HCT116 (cell line): ENCODE data around the gene DPYSL5. TPM values are rescaled to one million over a fixed set of nuclear protein-coding genes. Genes with fewer than 3 reads are reported as not detected.

Experiments used
- ATAC-seq: fragments of 200-7000 bp; cut with Tn5 transposase; 2 replicates; pipeline ENCODE4 v1.9.1; 2020; ENCODE audit warnings: mild to moderate bottlenecking, moderate library complexity
- BruUV-seq: library from RNA; stranded (reverse); fragments of 400-500 nt; replicated peaks from 2 replicates; lab custom pipeline; 2021; lab: Mats Ljungman, UMichigan
- CTCF ChIA-PET: fragments of 300-600 bp; sonication (Branson Sonifier 250); formaldehyde crosslinking; loops from one replicate; lab custom pipeline; 2021; ENCODE audit warnings: antibody characterized with exemption; lab: Charles Lee
- POLR2A ChIA-PET: fragments of 300-600, 350-600 bp; sonication (Branson Sonifier 250); formaldehyde crosslinking; loops from one replicate; lab custom pipeline; 2021; ENCODE audit warnings: antibody characterized with exemption; lab: Charles Lee
- RAD21 ChIA-PET, 2 experiments: fragments of 300-600 bp; sonication (Branson Sonifier 250); formaldehyde crosslinking; loops; one replicate each; lab custom pipeline; 2023; ENCODE audit warnings: low total read pairs in 2 of 2; ENCODE audit not compliant: uncharacterized antibody in 2 of 2, unreplicated experiment in 2 of 2, low non-redundant PET in 1 of 2; lab: Charles Lee
- DNase-seq: peaks from one replicate; pipeline ENCODE4 v3.0.0-alpha.2; 2010; ENCODE audit warnings: low read depth, low spot score
- H2AFZ ChIP-seq: fragments of 200-600 bp; shearing (Covaris generic), sonication (generic); 2 replicates; pipeline ENCODE4 v1.6.1; 2017; ENCODE audit warnings: low read depth, mixed run types, mixed read lengths, antibody characterized with exemption, low read length; ENCODE audit not compliant: poor library complexity, severe bottlenecking
- H3K27ac ChIP-seq: 2 replicates; pipeline ENCODE4 v1.5.1; 2012; ENCODE audit warnings: low read depth, low read length
- H3K27me3 ChIP-seq: fragments of 200-600 bp; sonication (generic); 2 replicates; pipeline ENCODE4 v1.6.1; 2016; ENCODE audit warnings: mixed run types, low read length, mixed read lengths; ENCODE audit not compliant: insufficient read depth
- H3K36me3 ChIP-seq, 2 experiments: fragments of 200-500 bp in 1 of 2; fragments of 200-600 bp in 1 of 2; sonication (Bioruptor generic) in 1 of 2; sonication (generic) in 1 of 2; 2 replicates each; pipeline versions ENCODE4 v1.5.1 to v1.6.1; 2014 to 2016; ENCODE audit warnings: low read length in 2 of 2, inconsistent platforms in 1 of 2, mixed read lengths in 1 of 2, mixed run types in 1 of 2; ENCODE audit not compliant: insufficient read depth in 2 of 2, control insufficient read depth in 1 of 2
- H3K4me1 ChIP-seq, 2 experiments: fragments of 200-600 bp in 1 of 2; sonication (generic) in 1 of 2; 2 replicates each; pipeline versions ENCODE4 v1.5.1 to v1.6.1; 2012 to 2017; ENCODE audit warnings: low read length in 2 of 2, inconsistent platforms in 1 of 2, mild to moderate bottlenecking in 1 of 2, mixed read lengths in 1 of 2, mixed run types in 1 of 2, moderate library complexity in 1 of 2; ENCODE audit not compliant: insufficient read depth in 2 of 2, control insufficient read depth in 1 of 2
- H3K4me2 ChIP-seq: fragments of 200-600 bp; sonication (generic); 2 replicates; pipeline ENCODE4 v1.6.1; 2017; ENCODE audit warnings: mixed run types, low read length, mixed read lengths
- H3K4me3 ChIP-seq, 2 experiments: fragments of 200-600 bp in 1 of 2; sonication (generic) in 1 of 2; replicated peaks in 1 of 2; 2 replicates each; pipeline ENCODE4 v1.5.1; 2011 to 2016; ENCODE audit warnings: low read length in 2 of 2, control low read depth in 1 of 2, low read depth in 1 of 2, mild to moderate bottlenecking in 1 of 2, mixed read lengths in 1 of 2, mixed run types in 1 of 2
- H3K79me2 ChIP-seq: fragments of 200-600 bp; sonication (generic); 2 replicates; pipeline ENCODE4 v1.6.1; 2017; ENCODE audit warnings: mild to moderate bottlenecking, mixed run types, low read length, moderate library complexity, mixed read lengths; ENCODE audit not compliant: insufficient read depth
- H3K9ac ChIP-seq: fragments of 200-600 bp; sonication (generic); 2 replicates; pipeline ENCODE4 v1.6.1; 2016; ENCODE audit warnings: low read length, mixed read lengths
- H3K9me2 ChIP-seq: fragments of 200-600 bp; sonication (generic), shearing (Covaris generic); 2 replicates; pipeline ENCODE4 v1.6.1; 2017; ENCODE audit warnings: mixed run types, mild to moderate bottlenecking, moderate library complexity; ENCODE audit not compliant: insufficient read depth
- H3K9me3 ChIP-seq, 2 experiments: fragments of 200-500 bp in 1 of 2; fragments of 200-600 bp in 1 of 2; sonication (Bioruptor generic) in 1 of 2; sonication (generic) in 1 of 2; 2 replicates each; pipeline ENCODE4 v1.6.1; 2014 to 2017; ENCODE audit warnings: low read length in 2 of 2, mixed read lengths in 2 of 2, inconsistent platforms in 1 of 2, low read depth in 1 of 2, mild to moderate bottlenecking in 1 of 2, mixed run types in 1 of 2, moderate library complexity in 1 of 2; ENCODE audit not compliant: control insufficient read depth in 1 of 2, insufficient read depth in 1 of 2
- H4K20me1 ChIP-seq: fragments of 200-600 bp; sonication (generic), shearing (Covaris generic); 2 replicates; pipeline ENCODE4 v1.6.1; 2017; ENCODE audit warnings: mixed run types, mild to moderate bottlenecking, moderate library complexity; ENCODE audit not compliant: insufficient read depth
- CEBPB ChIP-seq: IDR thresholded peaks from 2 replicates; pipeline ENCODE4 v1.6.1; 2012; ENCODE audit warnings: low read depth
- EGR1 ChIP-seq: IDR thresholded peaks from 2 replicates; pipeline ENCODE4 v1.6.1; 2012; ENCODE audit warnings: low read depth
- ELF1 ChIP-seq: IDR thresholded peaks from 2 replicates; pipeline ENCODE4 v1.6.1; 2012; ENCODE audit warnings: low read depth, borderline replicate concordance
- EZH2 ChIP-seq: fragments of 200-600 bp; sonication (generic); IDR thresholded peaks from 2 replicates; pipeline ENCODE4 v1.6.1; 2017; ENCODE audit warnings: antibody characterized with exemption, mixed run types
- EZH2phosphoT487 ChIP-seq: fragments of 200-600 bp; IDR thresholded peaks from 2 replicates; pipeline ENCODE4 v1.6.1; 2018; ENCODE audit warnings: antibody characterized with exemption, borderline replicate concordance
- FOSL1 ChIP-seq: IDR thresholded peaks from 2 replicates; pipeline ENCODE4 v1.6.1; 2012; ENCODE audit warnings: low read depth
- JUND ChIP-seq: IDR thresholded peaks from 2 replicates; pipeline ENCODE4 v1.6.1; 2012
- MAX ChIP-seq: IDR thresholded peaks from 2 replicates; pipeline ENCODE4 v1.6.1; 2012
- POLR2A ChIP-seq: IDR thresholded peaks from 2 replicates; pipeline ENCODE4 v1.7.0; 2011; ENCODE audit warnings: borderline replicate concordance; ENCODE audit not compliant: insufficient read depth, insufficient read length; ENCODE audit errors: extremely low read depth
- POLR2AphosphoS5 ChIP-seq: IDR thresholded peaks from 2 replicates; pipeline ENCODE4 v1.6.1; 2011; ENCODE audit warnings: mild to moderate bottlenecking, low read depth, low read length, moderate library complexity
- RAD21 ChIP-seq: IDR thresholded peaks from 2 replicates; pipeline ENCODE4 v1.6.1; 2012; ENCODE audit warnings: low read depth, mild to moderate bottlenecking
- REST ChIP-seq: IDR thresholded peaks from 2 replicates; pipeline ENCODE4 v1.6.1; 2012; ENCODE audit warnings: low read depth
- SIN3A ChIP-seq: IDR thresholded peaks from 2 replicates; pipeline ENCODE4 v1.6.1; 2012; ENCODE audit warnings: low read depth
- SP1 ChIP-seq: IDR thresholded peaks from 2 replicates; pipeline ENCODE4 v1.6.1; 2012; ENCODE audit warnings: low read depth
- SRF ChIP-seq: IDR thresholded peaks from 2 replicates; pipeline ENCODE4 v1.6.1; 2012; ENCODE audit warnings: low read depth
- TCF7L2 ChIP-seq: IDR thresholded peaks from 2 replicates; pipeline ENCODE4 v1.7.0; 2011; ENCODE audit warnings: borderline replicate concordance, inconsistent platforms; ENCODE audit not compliant: insufficient read depth, insufficient read length; ENCODE audit errors: extremely low read depth
- YY1 ChIP-seq: IDR thresholded peaks from 2 replicates; pipeline ENCODE4 v1.6.1; 2011; ENCODE audit warnings: low read length, low read depth, moderate library complexity, mild to moderate bottlenecking; ENCODE audit not compliant: insufficient replicate concordance; ENCODE audit errors: extremely low read depth
- ZBTB33 ChIP-seq: IDR thresholded peaks from 2 replicates; pipeline ENCODE4 v1.6.1; 2011; ENCODE audit warnings: mild to moderate bottlenecking, low read length, moderate library complexity; ENCODE audit not compliant: insufficient replicate concordance; ENCODE audit errors: extremely low read depth
- ZFX ChIP-seq: fragments of 450-650 bp; IDR thresholded peaks from 2 replicates; pipeline ENCODE4 v1.6.1; 2017
- ZNF274 ChIP-seq: fragments of 200-500 bp; sonication (Bioruptor generic); IDR thresholded peaks from 2 replicates; pipeline ENCODE4 v1.6.1; 2014; ENCODE audit warnings: mild to moderate bottlenecking, low read depth, low read length, inconsistent platforms
- intact Hi-C: fragments of 100-400 bp; cut with micrococcal nuclease; formaldehyde crosslinking; loops from 2 replicates; pipeline ENCODE4 v1.10.0; 2022
- total RNA-seq: library from RNA; stranded (reverse); gene quantifications from one replicate; pipeline ENCODE4 v1.2.1, GENCODE V29; 2021; ENCODE audit not compliant: unreplicated experiment

The DPYSL5 gene
- total RNA-seq, 1 experiment from 2014 or later: 8.4 TPM

- Histone ChIP-seq H3K36me3 (no peaks in the 10 kb centered on the region), H3K27ac (no peak overlapping the region), H3K9me2 (no peaks in the 10 kb centered on the region), H3K27me3 (no peaks in the 10 kb centered on the region), H2AFZ (peak overlapping the region; percentile 40), H4K20me1 (no peaks in the 10 kb centered on the region), H3K79me2 (no peaks in the 10 kb centered on the region), H3K4me3 (no peak overlapping the region), H3K9me3 (no peaks in the 10 kb centered on the region), H3K9ac (no peak overlapping the region), H3K4me2 (peak overlapping the region; percentile 30), H3K4me1 (peaks cover 4 to 9% of the 10 kb centered on the region in 2 experiments; a peak in 1 of 4 replicates)
- ATAC-seq: peak; percentile 99
- intact Hi-C loops: loop anchor here (1.0 kb wide), 1 partner anchor 76 kb away; no protein-coding TSS in a partner anchor
- CTCF ChIA-PET: interaction anchor here (0.8 to 3.4 kb wide), 23 partner anchors 9 to 165 kb away, joined by 3 to 63 read pairs (median 4); partner anchors contain the start of gene DPYSL5
- POLR2A ChIA-PET: interaction anchor here (0.9 kb wide), 1 partner anchor 82 kb away, joined by 3 read pairs; no protein-coding TSS in a partner anchor
- RAD21 ChIA-PET: interaction anchor here (0.5 to 1.8 kb wide), 3 partner anchors 46 to 76 kb away, joined by 7 to 15 read pairs (median 9); no protein-coding TSS in a partner anchor
- BruUV-seq: no TSS peak
- DNase-seq: peak; percentile 47
- TF ChIP-seq YY1 (no peak), TCF7L2 (no peak), FOSL1 (no peak), POLR2A (no peak), CEBPB (no peak), JUND (0 out of 2 replicates have a peak, but pooled peaks have one; percentile 17), SIN3A (no peak), ZBTB33 (no peak), SP1 (no peak), ZFX (no peak), RAD21 (peak; percentile 68), ELF1 (no peak), EZH2phosphoT487 (no peak), SRF (no peak), POLR2AphosphoS5 (no peak), MAX (no peak), EZH2 (no peak), EGR1 (no peak), REST (no peak), ZNF274 (no peak)
These were observed 74.7 kb downstream of the DPYSL5 start for GRCh38 chr2:26922405-26923188.
